SK-N-SH (cell line): Measurements from ENCODE around the gene ZNF366. TPM values are rescaled to one million over a fixed set of nuclear protein-coding genes. Genes with fewer than 3 reads are reported as not detected.

Experiments used
- CTCF ChIA-PET: fragments of 300-600, 350-600 bp; formaldehyde crosslinking; extraction: SDS; loops from one replicate; lab custom pipeline; 2021; lab: Yijun Ruan, JAX
- POLR2A ChIA-PET: fragments of 350-600 bp; sonication (Branson Sonifier 250); formaldehyde crosslinking; extraction: SDS; loops from one replicate; lab custom pipeline; 2020; ENCODE audit warnings: antibody characterized with exemption, inconsistent platforms; lab: Yijun Ruan, JAX
- DNase-seq: peaks from one replicate; pipeline ENCODE4 v3.0.0; 2012
- H2AFZ ChIP-seq: fragments of 200-600 bp; sonication (generic); 2 replicates; pipeline ENCODE4 v1.8.1; 2016; ENCODE audit warnings: antibody characterized with exemption, mild to moderate bottlenecking, low read depth
- H3F3A ChIP-seq: fragments of 200-600 bp; sonication (generic); replicated peaks from 2 replicates; pipeline ENCODE3; 2016; ENCODE audit warnings: antibody characterized with exemption, mild to moderate bottlenecking; ENCODE audit not compliant: insufficient read depth
- H3K27ac ChIP-seq, 2 experiments: fragments of 200-500 bp in 1 of 2; fragments of 200-600 bp in 1 of 2; sonication (Bioruptor generic) in 1 of 2; sonication (generic), shearing (Covaris generic) in 1 of 2; 2 replicates each; pipeline versions ENCODE4 v1.5.1 to v1.6.1; 2014 to 2016; ENCODE audit warnings: low read depth in 2 of 2, inconsistent platforms in 1 of 2, low read length in 1 of 2, mild to moderate bottlenecking in 1 of 2, mixed read lengths in 1 of 2
- H3K27me3 ChIP-seq: fragments of 200-600 bp; sonication (generic), shearing (Covaris generic); 2 replicates; pipeline ENCODE4 v1.6.1; 2016; ENCODE audit warnings: mixed run types; ENCODE audit not compliant: insufficient read depth
- H3K36me3 ChIP-seq, 2 experiments: fragments of 200-500 bp in 1 of 2; fragments of 200-600 bp in 1 of 2; sonication (Bioruptor generic) in 1 of 2; sonication (generic) in 1 of 2; replicated peaks in 1 of 2; 2 replicates each; pipeline versions ENCODE3 to v1.5.1; 2014 to 2016; ENCODE audit warnings: low read length in 1 of 2, mild to moderate bottlenecking in 1 of 2; ENCODE audit not compliant: insufficient read depth in 2 of 2, control insufficient read depth in 1 of 2
- H3K4me1 ChIP-seq, 2 experiments: fragments of 200-500 bp in 1 of 2; fragments of 200-600 bp in 1 of 2; sonication (Bioruptor generic) in 1 of 2; sonication (generic), shearing (Covaris generic) in 1 of 2; 2 replicates each; pipeline versions ENCODE4 v1.5.1 to v1.6.1; 2014 to 2016; ENCODE audit warnings: low read depth in 1 of 2, low read length in 1 of 2, mixed run types in 1 of 2; ENCODE audit not compliant: insufficient read depth in 2 of 2, control insufficient read depth in 1 of 2
- H3K4me2 ChIP-seq: fragments of 200-600 bp; sonication (generic), shearing (Covaris generic); 2 replicates; pipeline ENCODE4 v1.6.1; 2017; ENCODE audit warnings: mixed run types
- H3K4me3 ChIP-seq, 2 experiments: fragments of 200-500 bp in 1 of 2; fragments of 200-600 bp in 1 of 2; sonication (Bioruptor generic) in 1 of 2; sonication (generic), shearing (Covaris generic) in 1 of 2; 2 replicates each; pipeline versions ENCODE4 v1.5.1 to v1.8.1; 2014 to 2016; ENCODE audit warnings: low read depth in 2 of 2, inconsistent platforms in 1 of 2, low read length in 1 of 2, mild to moderate bottlenecking in 1 of 2, mixed read lengths in 1 of 2, moderate library complexity in 1 of 2
- H3K79me2 ChIP-seq: fragments of 200-600 bp; sonication (generic); 2 replicates; pipeline ENCODE4 v1.8.1; 2017; ENCODE audit warnings: mild to moderate bottlenecking; ENCODE audit not compliant: insufficient read depth
- H3K9ac ChIP-seq: fragments of 200-600 bp; sonication (generic); 2 replicates; pipeline ENCODE4 v1.6.1; 2017; ENCODE audit warnings: mixed run types
- H3K9me2 ChIP-seq: fragments of 200-600 bp; sonication (generic); 2 replicates; pipeline ENCODE4 v1.6.1; 2017; ENCODE audit warnings: mixed run types
- H3K9me3 ChIP-seq: fragments of 200-600 bp; sonication (generic); 2 replicates; pipeline ENCODE4 v1.6.1; 2017; ENCODE audit warnings: mixed run types, mild to moderate bottlenecking, moderate library complexity
- H4K20me1 ChIP-seq: fragments of 200-600 bp; sonication (generic); 2 replicates; pipeline ENCODE4 v1.6.1; 2017; ENCODE audit warnings: mild to moderate bottlenecking, mixed run types; ENCODE audit not compliant: insufficient read depth
- EP300 ChIP-seq, 2 experiments: IDR thresholded peaks; 2 replicates each; pipeline versions ENCODE4 v1.4.0 to v1.6.1; 2012; ENCODE audit warnings: borderline replicate concordance in 1 of 2, low read depth in 1 of 2, low read length in 1 of 2
- EZH2phosphoT487 ChIP-seq: fragments of 200-600 bp; sonication (generic); IDR thresholded peaks from 2 replicates; pipeline ENCODE4 v1.6.1; 2017; ENCODE audit warnings: low read depth, mixed run types, mild to moderate bottlenecking, antibody characterized with exemption, moderate library complexity, borderline replicate concordance
- FOSL2 ChIP-seq: IDR thresholded peaks from 2 replicates; pipeline ENCODE4 v1.4.0; 2012; ENCODE audit warnings: low read depth, mild to moderate bottlenecking, moderate library complexity, borderline replicate concordance
- FOXJ3 ChIP-seq: sonication (generic); formaldehyde crosslinking; IDR thresholded peaks from 2 replicates; pipeline ENCODE4 v1.5.1; 2020; ENCODE audit warnings: mild to moderate bottlenecking, missing genetic modification reagents
- MEF2A ChIP-seq: IDR thresholded peaks from 2 replicates; pipeline ENCODE4 v1.4.0; 2012; ENCODE audit warnings: low read depth, borderline replicate concordance
- POLR2AphosphoS5 ChIP-seq: IDR thresholded peaks from 2 replicates; pipeline ENCODE4 v1.6.1; 2012; ENCODE audit warnings: low read depth, low read length
- RAD21 ChIP-seq: IDR thresholded peaks from 2 replicates; pipeline ENCODE4 v1.6.1; 2012; ENCODE audit warnings: mild to moderate bottlenecking, low read length
- RFX5 ChIP-seq: IDR thresholded peaks from 2 replicates; pipeline ENCODE4 v1.6.1; 2012; ENCODE audit warnings: mild to moderate bottlenecking, improper control_type of control experiment, low read length
- TEAD4 ChIP-seq: IDR thresholded peaks from 2 replicates; pipeline ENCODE4 v1.4.0; 2012; ENCODE audit warnings: mild to moderate bottlenecking, borderline replicate concordance; ENCODE audit not compliant: insufficient read depth
- YY1 ChIP-seq: IDR thresholded peaks from 2 replicates; pipeline ENCODE4 v1.4.0; 2012; ENCODE audit warnings: low read depth, mild to moderate bottlenecking
- WGBS: methylation state at CpG from one replicate; pipeline ENCODE4 v1.1.6; 2017; ENCODE audit warnings: low lambda C conversion rate; 5-methylcytosine and 5-hydroxymethylcytosine counted together
- polyA plus RNA-seq, 3 experiments: library from polyadenylated mRNA; depleted of rRNA; stranded (reverse); fragments of >200 nt; gene quantifications; 2 replicates each; pipeline ENCODE4 v1.2.3, GENCODE V29; 2012
- TF ChIP-seq, protein P1 (sequence below): fragments of 150-350 bp; IDR thresholded peaks from 2 replicates; pipeline ENCODE4 v1.6.1; 2016; ENCODE audit warnings: mild to moderate bottlenecking, low read depth, low read length
- TF ChIP-seq, protein P2 (sequence below): IDR thresholded peaks from 2 replicates; pipeline ENCODE4 v1.4.0; 2012; ENCODE audit warnings: low read depth, borderline replicate concordance
- TF ChIP-seq, protein P3 (sequence below): fragments of 200-600 bp; sonication (generic); IDR thresholded peaks from 2 replicates; pipeline ENCODE4 v1.6.1; 2017; ENCODE audit warnings: antibody characterized with exemption, mild to moderate bottlenecking, moderate library complexity

ZNF366 gene
- polyA plus RNA-seq, 1 of the 3 experiments (the other 2 are of a cell fraction) = not detected

DNA sequence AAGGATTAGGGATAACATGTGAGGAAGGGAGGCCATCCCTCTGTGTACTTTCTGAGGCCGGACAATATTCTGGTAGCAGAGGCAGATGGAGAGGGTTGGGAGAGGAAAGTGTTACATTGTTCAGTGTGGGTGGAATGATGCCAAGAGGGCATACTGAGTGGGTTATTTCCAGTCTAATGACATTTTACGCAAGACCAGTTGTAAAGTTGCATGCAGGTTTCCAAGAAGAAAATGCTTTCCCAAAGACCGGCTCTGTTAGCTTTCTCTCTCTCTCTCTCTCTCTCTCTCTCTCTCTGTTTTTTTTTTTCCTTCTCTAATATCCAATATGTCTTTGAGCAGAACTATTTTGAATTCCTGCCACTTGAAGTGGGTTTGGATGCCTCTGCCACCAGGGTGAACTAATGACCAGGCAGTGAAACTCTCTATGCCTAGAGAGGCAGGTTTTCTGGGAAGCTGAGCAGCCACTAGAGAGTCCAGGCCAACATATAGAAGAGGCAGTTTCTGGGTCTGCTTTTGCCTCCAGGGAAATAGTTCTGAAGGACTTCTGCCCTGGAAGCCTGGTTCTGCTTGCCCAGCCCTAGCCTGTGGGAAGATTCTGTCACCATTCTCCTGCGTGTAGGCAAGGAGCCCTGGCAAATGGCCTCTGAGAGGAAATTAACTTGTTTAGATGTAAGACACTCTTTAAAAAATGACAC, 24.4 kb upstream of the ZNF366 start:
- no peaks in the 10 kb centered on the region for H3K4me1 ChIP-seq
- TF ChIP-seq FOSL2 (no peak), FOXJ3 (no peak), RAD21 (no peak), RFX5 (no peak), MEF2A (no peak), POLR2AphosphoS5 (no peak), TEAD4 (no peak), YY1 (no peak), EZH2phosphoT487 (no peak), EP300 (IDR thresholded peaks at IDR 0.05; ENCODE audit: borderline replicate concordance in 1 of 2, low read depth in 1 of 2, low read length in 1 of 2) (no peak)
- TF ChIP-seq, protein P1, sequence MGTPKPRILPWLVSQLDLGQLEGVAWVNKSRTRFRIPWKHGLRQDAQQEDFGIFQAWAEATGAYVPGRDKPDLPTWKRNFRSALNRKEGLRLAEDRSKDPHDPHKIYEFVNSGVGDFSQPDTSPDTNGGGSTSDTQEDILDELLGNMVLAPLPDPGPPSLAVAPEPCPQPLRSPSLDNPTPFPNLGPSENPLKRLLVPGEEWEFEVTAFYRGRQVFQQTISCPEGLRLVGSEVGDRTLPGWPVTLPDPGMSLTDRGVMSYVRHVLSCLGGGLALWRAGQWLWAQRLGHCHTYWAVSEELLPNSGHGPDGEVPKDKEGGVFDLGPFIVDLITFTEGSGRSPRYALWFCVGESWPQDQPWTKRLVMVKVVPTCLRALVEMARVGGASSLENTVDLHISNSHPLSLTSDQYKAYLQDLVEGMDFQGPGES = no peak
- TF ChIP-seq, protein P2, sequence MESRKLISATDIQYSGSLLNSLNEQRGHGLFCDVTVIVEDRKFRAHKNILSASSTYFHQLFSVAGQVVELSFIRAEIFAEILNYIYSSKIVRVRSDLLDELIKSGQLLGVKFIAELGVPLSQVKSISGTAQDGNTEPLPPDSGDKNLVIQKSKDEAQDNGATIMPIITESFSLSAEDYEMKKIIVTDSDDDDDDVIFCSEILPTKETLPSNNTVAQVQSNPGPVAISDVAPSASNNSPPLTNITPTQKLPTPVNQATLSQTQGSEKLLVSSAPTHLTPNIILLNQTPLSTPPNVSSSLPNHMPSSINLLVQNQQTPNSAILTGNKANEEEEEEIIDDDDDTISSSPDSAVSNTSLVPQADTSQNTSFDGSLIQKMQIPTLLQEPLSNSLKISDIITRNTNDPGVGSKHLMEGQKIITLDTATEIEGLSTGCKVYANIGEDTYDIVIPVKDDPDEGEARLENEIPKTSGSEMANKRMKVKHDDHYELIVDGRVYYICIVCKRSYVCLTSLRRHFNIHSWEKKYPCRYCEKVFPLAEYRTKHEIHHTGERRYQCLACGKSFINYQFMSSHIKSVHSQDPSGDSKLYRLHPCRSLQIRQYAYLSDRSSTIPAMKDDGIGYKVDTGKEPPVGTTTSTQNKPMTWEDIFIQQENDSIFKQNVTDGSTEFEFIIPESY = no peak
- TF ChIP-seq, protein P3, sequence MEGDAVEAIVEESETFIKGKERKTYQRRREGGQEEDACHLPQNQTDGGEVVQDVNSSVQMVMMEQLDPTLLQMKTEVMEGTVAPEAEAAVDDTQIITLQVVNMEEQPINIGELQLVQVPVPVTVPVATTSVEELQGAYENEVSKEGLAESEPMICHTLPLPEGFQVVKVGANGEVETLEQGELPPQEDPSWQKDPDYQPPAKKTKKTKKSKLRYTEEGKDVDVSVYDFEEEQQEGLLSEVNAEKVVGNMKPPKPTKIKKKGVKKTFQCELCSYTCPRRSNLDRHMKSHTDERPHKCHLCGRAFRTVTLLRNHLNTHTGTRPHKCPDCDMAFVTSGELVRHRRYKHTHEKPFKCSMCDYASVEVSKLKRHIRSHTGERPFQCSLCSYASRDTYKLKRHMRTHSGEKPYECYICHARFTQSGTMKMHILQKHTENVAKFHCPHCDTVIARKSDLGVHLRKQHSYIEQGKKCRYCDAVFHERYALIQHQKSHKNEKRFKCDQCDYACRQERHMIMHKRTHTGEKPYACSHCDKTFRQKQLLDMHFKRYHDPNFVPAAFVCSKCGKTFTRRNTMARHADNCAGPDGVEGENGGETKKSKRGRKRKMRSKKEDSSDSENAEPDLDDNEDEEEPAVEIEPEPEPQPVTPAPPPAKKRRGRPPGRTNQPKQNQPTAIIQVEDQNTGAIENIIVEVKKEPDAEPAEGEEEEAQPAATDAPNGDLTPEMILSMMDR = no peak
- no peaks in the 10 kb centered on the region for H3K27me3 ChIP-seq
- H3K4me2 ChIP-seq = no peak overlapping the region
- H3K36me3 ChIP-seq = no peaks in the 10 kb centered on the region
- no peaks in the 10 kb centered on the region for H3K79me2 ChIP-seq
- H3K9me3 ChIP-seq = peaks cover 10% of the 10 kb centered on the region; the same call in 1 of the 2 replicates
- no peak for DNase-seq
- H3K27ac ChIP-seq = no peak overlapping the region
- 92% methylated on average over 4 of the region's 4 CpGs for WGBS
- no peaks in the 10 kb centered on the region for H4K20me1 ChIP-seq
- no peak overlapping the region for H2AFZ ChIP-seq
- ChIA-PET CTCF (no interaction called here), POLR2A (no interaction called here)
- no peak overlapping the region for H3K4me3 ChIP-seq
- no peaks in the 10 kb centered on the region for H3F3A ChIP-seq
- H3K9me2 ChIP-seq = no peaks in the 10 kb centered on the region
- H3K9ac ChIP-seq = no peak overlapping the region
